HG02610 (cell line): ENCODE measurements around the gene RRAGA.
"Not testable (repeated sequence)": the region's sequence is repeated elsewhere in the genome, so short reads cannot be mapped to it uniquely, and the experiment has no call there.

Source experiments
- ATAC-seq: cut with Tn5 transposase; IDR thresholded peaks from one replicate; pipeline ENCODE4 v1.9.1; 2021; ENCODE audit warnings: mild to moderate bottlenecking, moderate library complexity; ENCODE audit not compliant: unreplicated experiment

Gene RRAGA

GRCh38 chr9:19074836-19075235 is 25.6 kb downstream of the RRAGA start:
- no peak for ATAC-seq

GRCh38 chr9:19085295-19085694 is 36.1 kb downstream of the RRAGA start:
- ATAC-seq = no peak

- no peak for ATAC-seq
Measured at GRCh38 chr9:19087106-19088000, 38.1 kb downstream of the RRAGA start.

GRCh38 chr9:19097431-19097830 is 48.2 kb downstream of the RRAGA start:
- not testable (repeated sequence) for ATAC-seq
